ENCODE results near the gene PPP1R1B. TPM values are rescaled to one million over a fixed set of nuclear protein-coding genes. Genes with fewer than 3 reads are reported as not detected.

PPP1R1B gene
- total and polyA plus RNA-seq, 12 donors, result 0.32 to 58.0 (median 13.0) TPM; not detected in 1

DNA sequence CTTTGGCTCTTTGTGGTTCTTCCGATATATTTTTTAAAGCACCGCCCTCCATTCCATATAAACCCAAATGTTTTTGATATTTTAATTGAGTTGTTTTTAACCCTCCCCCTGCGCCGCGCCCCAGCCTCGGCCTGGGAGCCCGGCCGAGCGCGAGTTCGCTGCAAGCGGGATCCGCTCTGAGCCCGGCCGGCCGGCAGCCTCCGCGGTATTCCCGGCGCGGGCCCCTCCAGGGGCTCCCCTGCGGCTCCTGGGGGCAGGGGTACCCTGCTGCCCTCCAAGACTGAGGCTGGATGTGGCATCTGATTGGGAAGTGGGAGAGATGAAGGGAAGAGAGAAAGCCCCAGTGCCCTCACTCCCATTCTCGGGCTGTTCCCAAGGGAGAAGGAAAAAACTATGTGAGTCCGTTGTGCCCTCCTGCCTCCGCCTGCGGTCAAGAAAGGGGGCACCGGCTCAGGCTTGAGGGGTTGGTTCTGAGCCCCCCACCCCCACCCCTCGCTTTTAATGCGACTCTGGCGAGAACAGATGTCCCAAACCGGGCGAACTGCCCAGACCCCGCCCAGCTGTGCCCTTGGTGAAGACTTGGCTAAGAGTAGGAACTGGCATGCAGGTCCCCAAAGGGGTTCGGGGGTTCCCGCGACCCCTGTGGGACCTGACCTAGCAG is 27.6 kb upstream of the PPP1R1B start:
- TF ChIP-seq, protein P1, sequence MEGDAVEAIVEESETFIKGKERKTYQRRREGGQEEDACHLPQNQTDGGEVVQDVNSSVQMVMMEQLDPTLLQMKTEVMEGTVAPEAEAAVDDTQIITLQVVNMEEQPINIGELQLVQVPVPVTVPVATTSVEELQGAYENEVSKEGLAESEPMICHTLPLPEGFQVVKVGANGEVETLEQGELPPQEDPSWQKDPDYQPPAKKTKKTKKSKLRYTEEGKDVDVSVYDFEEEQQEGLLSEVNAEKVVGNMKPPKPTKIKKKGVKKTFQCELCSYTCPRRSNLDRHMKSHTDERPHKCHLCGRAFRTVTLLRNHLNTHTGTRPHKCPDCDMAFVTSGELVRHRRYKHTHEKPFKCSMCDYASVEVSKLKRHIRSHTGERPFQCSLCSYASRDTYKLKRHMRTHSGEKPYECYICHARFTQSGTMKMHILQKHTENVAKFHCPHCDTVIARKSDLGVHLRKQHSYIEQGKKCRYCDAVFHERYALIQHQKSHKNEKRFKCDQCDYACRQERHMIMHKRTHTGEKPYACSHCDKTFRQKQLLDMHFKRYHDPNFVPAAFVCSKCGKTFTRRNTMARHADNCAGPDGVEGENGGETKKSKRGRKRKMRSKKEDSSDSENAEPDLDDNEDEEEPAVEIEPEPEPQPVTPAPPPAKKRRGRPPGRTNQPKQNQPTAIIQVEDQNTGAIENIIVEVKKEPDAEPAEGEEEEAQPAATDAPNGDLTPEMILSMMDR (IDR thresholded peaks at IDR 0.05), result no peak
- no peak for TF ChIP-seq POLR2A (IDR thresholded peaks at IDR 0.05)
- Histone ChIP-seq H3K4me3 (peak overlapping the region in 1 of 4 donors; percentile 32), H3K27ac (no peak overlapping the region), H3K9me3 (replicated peaks in 1 of 3) (no peaks in the 10 kb centered on the region), H3K4me1 (replicated peaks in 1 of 2) (peaks cover 7 to 16% of the 10 kb centered on the region in 2 donors), H3K36me3 (replicated peaks in 1 of 2) (no peaks in the 10 kb centered on the region), H3K27me3 (peaks cover 89% of the 10 kb centered on the region)
- 3 to 7% (median 6%) methylated on average over 26 to 36 of the region's 36 CpGs for WGBS, 4 donors
- no peak for DNase-seq
- intact Hi-C loops (cut with DNase I), result no loop called here

DNA sequence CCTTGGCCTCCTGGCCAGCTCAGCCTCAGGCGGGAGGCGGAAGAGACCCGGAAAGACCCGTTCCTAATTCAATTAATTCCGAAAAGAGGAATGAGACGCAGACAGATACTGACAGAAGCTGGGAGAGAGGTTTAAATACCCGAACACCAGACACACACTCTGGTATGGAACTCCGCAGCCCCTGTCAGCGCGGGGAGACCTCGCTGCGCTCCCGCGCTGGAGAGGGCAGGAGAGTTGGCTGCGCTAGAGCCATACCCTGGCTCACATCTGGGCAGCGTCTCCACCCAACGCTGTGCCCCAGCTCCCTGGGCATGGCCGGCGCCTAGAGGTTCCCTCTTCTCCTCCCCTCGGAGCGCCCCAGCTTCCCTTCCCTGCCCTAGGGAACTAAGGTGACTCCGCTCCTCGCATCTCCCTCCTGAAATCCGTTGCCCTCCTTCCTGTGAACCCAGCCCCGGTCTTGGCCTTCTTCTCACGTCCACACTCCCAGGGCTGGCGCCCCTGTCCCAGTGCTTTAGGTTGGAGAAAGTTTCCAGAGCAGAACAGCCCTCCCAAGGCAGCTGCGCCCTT is 27.0 kb upstream of the PPP1R1B start:
- Histone ChIP-seq H3K27ac (no peak overlapping the region), H3K9me3 (replicated peaks in 1 of 3) (no peaks in the 10 kb centered on the region), H3K4me3 (no peak overlapping the region), H3K27me3 (peaks cover 95% of the 10 kb centered on the region), H3K36me3 (replicated peaks in 1 of 2) (no peaks in the 10 kb centered on the region), H3K4me1 (replicated peaks in 1 of 2) (peaks cover 7 to 16% of the 10 kb centered on the region in 2 donors)
- TF ChIP-seq, protein P1 (IDR thresholded peaks at IDR 0.05), result no peak
- TF ChIP-seq POLR2A (IDR thresholded peaks at IDR 0.05), result no peak
- intact Hi-C loops (cut with DNase I), result no loop called here
- no peak for DNase-seq
- 7 to 9% (median 8%) methylated on average over 14 to 28 of the region's 28 CpGs for WGBS, 4 donors

DNA sequence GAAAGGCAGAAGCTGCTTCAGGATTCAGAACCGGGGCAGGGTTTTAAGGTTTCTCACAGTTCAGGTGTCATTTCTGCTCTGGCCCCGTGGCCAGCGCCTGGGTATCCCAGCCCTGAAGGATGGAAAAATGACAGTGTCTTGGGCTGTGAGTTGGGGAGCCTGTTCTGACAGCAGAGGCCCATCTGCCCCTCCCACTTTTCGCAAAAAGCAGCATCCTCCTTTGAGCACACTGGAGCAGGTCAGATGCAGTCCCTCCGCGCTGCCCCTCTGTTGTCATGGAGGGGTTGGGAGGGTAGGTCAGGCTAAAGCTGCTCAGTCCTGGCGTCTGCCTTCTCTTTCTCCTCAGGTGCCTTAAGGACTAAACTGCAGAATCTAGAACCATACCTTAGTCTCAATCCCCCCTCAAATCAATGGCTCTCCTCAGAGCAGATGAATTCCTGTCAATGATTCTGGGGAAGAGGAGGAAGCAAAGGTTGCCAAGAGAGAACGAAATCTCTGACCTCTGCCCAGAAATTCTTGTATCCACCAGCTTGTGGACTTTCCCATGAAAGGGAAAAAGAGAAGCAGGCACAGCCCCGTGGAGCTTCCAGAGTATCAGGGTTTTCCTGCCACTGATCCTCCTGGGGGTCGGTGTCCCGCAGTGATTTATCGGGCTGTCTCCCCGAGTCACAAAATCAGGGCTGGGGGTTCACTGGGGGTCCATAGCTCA is 26.3 kb upstream of the PPP1R1B start:
- 0 to 7% (median 5%) methylated on average over 10 to 13 of the region's 13 CpGs for WGBS, 4 donors
- H3K9me3 ChIP-seq (replicated peaks in 1 of 3), result no peaks in the 10 kb centered on the region
- DNase-seq, result no peak
- no peak overlapping the region for H3K4me3 ChIP-seq
- no peaks in the 10 kb centered on the region for H3K36me3 ChIP-seq (replicated peaks in 1 of 2)
- H3K4me1 ChIP-seq (replicated peaks in 1 of 2), result peaks cover 7 to 20% of the 10 kb centered on the region in 2 donors
- no peak overlapping the region for H3K27ac ChIP-seq
- H3K27me3 ChIP-seq, result peaks cover 99% of the 10 kb centered on the region
- intact Hi-C loops (cut with DNase I), result no loop called here
- TF ChIP-seq, protein P1 (IDR thresholded peaks at IDR 0.05), result no peak
- no peak for TF ChIP-seq POLR2A (IDR thresholded peaks at IDR 0.05)

DNA sequence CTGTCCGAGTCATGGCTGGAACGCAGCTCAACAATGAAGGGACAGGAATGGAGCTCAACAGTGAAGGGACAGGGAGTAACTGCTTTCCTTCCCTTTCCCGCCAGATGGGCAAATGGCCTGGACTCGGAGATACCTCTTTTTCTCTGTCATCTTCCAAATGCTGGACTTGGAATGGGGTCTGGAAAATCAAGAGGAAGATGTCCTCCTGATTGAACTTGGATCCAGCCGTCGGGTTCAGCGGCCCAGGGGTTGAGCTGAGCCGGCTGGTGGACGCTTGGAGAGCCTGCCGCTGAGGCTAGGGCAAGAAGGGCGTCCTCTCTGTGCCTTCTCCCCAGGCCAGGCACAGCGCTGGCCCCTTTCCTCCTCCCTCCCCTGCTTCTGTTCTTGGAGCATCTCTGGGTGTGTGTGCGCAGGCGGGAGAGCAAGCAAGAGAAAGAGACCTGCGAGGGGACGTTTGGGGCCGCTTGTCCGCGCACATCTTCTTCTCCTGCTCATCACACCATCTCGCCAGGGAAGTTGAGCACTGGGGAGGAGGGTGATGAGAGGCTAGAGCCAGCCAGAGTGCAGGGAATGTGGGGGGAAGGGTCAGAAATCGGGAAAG is 25.7 kb upstream of the PPP1R1B start:
- Histone ChIP-seq H3K27me3 (peaks cover 99% of the 10 kb centered on the region), H3K27ac (no peak overlapping the region), H3K36me3 (replicated peaks in 1 of 2) (no peaks in the 10 kb centered on the region), H3K4me3 (no peak overlapping the region), H3K9me3 (replicated peaks in 1 of 3) (no peaks in the 10 kb centered on the region), H3K4me1 (replicated peaks in 1 of 2) (peaks cover 13 to 26% of the 10 kb centered on the region in 2 donors)
- intact Hi-C loops (cut with DNase I), result no loop called here
- DNase-seq, result no peak
- no peak for TF ChIP-seq POLR2A (IDR thresholded peaks at IDR 0.05)
- TF ChIP-seq, protein P1 (IDR thresholded peaks at IDR 0.05), result no peak
- 13 to 16% (median 15%) methylated on average over 13 to 21 of the region's 21 CpGs for WGBS, 4 donors

Measured in adrenal gland (tissue), 12 donors.